SU-DHL-6 (cell line): Measurements from ENCODE around the gene YEATS4.

Source experiments
- CTCF ChIP-seq: fragments of 200-600 bp; sonication (generic); IDR thresholded peaks from one replicate; pipeline ENCODE4 v1.5.1; 2017; ENCODE audit warnings: antibody characterized with exemption, mild to moderate bottlenecking, low read length, moderate library complexity; ENCODE audit not compliant: insufficient read depth, poor library complexity, severe bottlenecking
- EZH2phosphoT487 ChIP-seq: fragments of 200-600 bp; sonication (generic), shearing (Covaris generic); conservative IDR thresholded peaks from 2 replicates; pipeline ENCODE4 v1.6.1; 2018; ENCODE audit warnings: mild to moderate bottlenecking, antibody characterized with exemption, low read length, moderate library complexity, mixed read lengths

- no peak for TF ChIP-seq CTCF
- no peak for TF ChIP-seq EZH2phosphoT487
These were observed 15.5 kb upstream of the YEATS4 start for GRCh38 chr12:69343885-69344612.
